ENCODE measurements around the gene EBF3.
"Not testable (repeated sequence)": the region's sequence is repeated elsewhere in the genome, so short reads cannot be mapped to it uniquely, and the experiment has no call there.

Gene EBF3

DNA sequence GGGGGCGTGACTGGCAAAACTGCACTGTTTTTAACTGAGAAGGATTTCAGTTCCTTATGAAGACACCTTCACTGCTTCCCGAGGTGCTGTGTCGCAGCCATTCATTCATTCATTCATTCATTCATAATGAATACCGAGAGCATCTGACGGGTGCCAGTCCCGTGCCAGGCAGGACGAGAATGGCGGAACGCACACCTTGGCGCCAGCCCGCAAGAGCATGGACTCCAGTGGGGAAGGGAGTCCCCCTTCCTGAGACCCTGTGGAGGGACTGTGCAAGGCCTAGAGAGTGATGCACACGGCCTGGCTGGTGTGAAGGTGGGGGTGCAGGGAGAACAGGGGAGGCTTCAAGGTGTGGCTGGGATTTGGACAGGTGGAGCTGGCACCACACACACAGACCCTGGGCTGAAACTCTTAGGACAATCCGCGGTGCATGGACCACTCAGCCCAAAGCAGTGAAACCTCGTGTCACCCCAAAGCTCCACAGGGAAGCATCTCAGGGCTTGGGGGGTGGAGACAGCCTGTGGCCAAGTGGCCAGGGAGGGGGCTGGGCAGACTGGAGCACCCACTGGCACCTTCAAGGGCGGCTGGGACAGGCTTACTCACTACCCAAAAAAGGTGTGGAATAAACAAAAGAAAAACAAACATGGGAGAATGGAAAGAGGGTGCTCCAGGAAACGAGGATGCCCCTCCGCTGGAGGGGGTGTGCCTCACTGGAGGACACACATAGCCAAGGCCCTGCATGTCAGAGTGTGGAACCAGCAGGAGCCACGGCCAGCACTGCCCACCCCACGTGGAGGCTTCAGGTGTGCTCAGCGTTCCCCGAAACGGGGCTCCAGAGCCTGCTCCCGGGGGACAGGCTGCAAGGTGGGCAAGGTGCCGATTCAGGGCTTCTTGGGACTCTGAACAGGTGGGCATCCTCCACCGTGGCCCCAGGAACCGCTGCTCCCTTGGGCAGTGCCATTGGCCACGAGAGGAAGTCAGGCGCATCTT, 37.7 kb downstream of the EBF3 start:
- DNase-seq (ENCODE audit: low spot score) = no peak

DNA sequence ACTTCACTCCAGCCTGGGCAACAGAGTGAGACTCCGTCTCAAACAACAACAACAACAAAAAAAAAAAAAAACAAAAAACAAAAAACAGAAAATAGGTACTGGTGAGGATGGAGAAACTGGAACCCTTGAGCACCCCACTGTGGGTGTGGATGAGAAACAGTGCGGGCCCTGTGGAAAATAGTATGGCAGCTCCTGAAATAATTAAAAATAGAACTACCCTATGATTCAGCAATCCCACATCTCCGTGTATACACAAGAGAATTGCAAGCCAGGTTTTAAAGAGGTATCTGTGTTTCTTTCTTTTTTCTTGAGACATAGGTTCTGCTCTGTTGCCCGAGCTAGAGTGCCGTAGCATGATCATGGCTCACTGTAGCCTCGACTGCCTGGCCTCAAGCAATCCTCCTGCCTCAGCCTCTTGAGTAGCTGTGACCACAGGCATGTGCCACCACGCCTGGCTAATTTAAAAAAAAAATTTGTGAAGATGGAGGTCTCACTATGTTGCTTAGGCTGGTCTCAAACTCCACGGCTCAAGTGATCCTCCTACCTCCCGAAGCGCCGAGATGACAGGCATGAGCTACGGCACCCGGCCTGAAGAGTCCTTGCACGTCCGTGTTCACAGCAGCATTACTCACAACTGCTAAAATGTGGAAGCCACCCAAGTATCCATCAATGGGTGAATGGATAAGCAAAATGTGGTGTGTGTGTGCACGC, 39.5 kb downstream of the EBF3 start:
- no peak for DNase-seq (ENCODE audit: low spot score)

DNA sequence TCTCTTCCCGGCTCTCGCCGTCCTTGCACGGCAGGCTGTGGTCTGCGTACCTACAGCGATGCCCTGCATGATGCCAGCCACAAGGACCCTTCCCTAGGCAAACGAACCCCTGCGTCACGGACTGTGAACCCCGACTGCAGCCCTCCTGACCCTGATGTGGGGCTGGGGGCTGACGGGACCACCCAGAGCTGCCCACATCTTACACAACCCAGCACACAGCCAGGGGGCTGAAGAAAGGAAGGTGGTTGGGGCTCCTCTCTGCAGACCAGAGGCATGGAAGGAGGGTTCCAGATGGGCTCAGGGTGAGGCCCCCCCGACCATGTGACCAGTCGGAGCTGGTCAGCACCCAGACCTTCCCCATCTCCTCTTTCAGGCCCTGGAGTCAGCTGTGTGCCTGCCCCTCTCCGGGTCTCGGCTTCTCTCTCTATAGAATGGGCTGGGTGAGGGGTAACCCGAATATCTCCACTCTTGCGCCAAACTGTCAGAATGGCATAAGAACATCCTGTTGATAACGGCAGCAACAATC, 41.4 kb downstream of the EBF3 start:
- no peak for DNase-seq (ENCODE audit: low spot score)

DNA sequence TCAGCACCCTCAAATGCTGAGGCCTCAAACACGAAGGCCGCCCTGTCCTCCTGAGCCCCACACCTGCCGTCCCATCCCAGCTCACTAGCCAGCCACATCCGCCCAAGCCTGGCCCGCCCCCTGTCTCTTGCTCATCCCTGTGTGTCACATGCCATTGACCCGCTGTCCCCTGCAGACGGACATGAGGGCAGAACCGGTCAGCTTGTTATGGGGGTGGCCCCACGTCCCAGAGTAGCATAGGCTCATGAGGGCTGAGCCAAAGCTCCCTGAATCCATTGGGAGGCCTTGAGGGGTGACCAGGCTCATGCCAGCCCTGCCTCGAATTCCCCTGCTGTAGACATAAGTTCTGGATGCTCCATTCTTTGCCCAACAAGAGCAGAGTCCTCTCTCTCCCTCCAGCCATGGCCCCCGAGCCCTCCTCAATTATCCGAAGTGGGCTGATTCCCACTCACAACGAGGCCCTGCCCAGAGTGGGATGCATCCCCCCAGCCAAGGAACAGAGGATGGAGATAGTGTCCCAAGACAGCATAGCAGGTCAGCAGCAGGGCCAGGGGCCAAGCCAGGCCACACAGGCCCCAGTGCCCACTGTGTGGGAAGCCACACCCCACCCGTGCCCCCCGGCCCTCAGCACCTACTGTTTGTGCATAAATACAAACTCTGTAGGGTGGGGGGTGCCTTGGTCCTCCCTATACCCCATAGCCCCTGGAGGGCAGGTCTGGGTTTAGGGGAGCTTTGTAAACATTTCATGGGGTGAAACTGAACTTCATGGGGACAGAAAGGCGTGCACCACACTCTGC, 42.1 kb downstream of the EBF3 start:
- DNase-seq (ENCODE audit: low spot score) = no peak

DNA sequence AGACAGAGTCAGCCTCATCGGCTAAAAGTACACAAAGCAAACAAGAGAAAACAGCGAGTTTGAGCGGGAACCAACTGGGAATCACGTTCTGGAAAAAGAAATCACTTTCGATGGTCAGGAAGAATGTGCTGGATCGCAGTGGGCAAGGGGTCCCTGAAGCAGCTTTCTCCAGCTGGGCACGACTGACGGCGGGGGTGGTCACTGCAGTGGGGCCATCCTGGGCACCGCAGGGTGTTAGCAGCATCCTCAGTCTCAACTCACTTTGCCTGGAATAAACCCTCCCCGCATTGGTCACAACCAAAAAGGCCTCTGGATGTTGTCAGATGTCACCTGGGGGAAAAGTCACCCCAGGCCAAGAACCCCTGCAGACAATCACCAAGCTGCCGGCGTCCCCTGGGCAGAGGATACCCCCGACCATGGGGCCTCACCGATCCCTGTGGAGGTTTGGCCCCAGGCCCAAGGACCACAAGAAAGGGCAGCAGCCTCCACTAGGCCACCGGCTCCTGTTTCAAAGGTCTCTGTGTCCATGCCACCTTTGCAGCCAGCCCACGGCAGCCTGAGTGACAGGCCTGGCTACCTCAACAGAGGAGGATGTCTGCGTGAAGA, 42.9 kb downstream of the EBF3 start:
- no peak for DNase-seq (ENCODE audit: low spot score)

DNA sequence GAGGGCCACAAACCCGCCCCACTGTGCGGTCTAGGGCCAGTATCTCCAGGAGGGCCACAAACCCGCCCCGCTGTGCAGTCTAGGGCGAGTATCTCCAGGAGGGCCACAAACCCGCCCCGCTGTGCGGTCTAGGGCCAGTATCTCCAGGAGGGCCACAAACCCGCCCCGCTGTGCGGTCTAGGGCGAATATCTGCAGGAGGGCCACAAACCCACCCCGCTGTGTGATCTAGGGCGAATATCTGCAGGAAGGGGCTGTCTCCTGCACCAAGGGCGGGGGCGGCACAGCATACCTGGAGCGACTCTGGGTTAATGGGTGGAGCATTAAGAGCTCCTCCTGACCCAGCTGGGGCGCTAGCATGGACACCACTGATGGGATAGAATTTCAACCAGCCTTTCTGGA, 43.9 kb downstream of the EBF3 start:
- DNase-seq (ENCODE audit: low spot score) = not testable (repeated sequence)

DNA sequence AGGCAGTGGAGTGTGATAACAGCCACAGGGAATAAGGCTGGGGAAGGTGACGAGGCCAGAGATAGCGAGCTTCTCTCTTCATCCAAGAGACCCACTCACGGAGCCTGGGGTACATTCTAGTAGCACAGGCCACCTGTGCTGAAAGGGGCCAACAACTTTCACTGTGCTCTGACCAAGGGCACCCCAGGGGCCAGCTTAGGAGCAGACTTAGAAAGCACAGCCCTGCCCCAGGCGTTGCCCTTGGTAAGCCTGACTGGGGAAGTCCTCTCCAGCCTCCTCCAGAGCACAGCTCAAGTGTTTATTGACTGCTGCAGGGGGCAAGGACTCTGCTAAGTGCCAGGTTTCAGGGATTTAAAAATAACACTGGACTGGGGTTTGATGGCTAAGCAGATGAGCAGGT, 44.7 kb downstream of the EBF3 start:
- no peak for DNase-seq (ENCODE audit: low spot score)

DNA sequence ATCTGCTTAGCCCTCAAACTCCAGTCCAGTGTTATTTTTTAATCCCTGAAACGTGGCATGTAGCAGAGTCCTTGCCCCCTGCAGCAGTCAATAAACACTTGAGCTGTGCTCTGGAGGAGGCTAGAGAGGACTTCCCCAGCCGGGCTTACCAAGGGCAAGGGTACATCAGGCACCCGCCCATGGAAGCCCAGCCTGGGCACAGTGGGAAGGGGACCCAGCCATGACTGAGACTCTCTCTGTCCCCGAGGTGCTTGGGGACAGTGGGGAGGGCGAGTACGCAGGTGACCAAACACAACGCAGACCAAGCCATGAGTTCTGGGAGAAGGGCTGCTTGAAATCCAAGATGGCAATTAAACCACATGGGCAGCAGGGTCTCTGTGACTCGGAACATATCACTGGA, 45.2 kb downstream of the EBF3 start:
- no peak for DNase-seq (ENCODE audit: low spot score)

DNA sequence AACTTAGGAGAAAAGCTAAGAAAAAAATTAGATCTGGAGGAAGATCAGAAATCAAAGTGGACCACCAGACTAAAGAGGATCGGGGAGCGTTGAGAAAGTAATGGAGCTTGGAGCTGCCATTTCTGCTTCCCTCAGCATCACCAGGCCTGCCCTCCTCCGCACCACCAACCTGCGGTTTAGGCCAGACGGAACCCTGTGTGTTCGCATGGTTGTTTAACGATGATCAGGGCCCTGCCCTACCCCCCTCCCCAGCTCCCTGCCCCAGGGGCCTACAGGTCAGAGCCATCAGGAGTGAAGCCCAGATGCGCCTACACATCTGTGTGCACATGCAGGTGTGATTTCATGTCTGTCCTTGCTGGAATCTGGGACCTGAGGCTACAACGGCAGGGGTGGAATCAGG, 45.7 kb downstream of the EBF3 start:
- DNase-seq (ENCODE audit: low spot score) = no peak

DNA sequence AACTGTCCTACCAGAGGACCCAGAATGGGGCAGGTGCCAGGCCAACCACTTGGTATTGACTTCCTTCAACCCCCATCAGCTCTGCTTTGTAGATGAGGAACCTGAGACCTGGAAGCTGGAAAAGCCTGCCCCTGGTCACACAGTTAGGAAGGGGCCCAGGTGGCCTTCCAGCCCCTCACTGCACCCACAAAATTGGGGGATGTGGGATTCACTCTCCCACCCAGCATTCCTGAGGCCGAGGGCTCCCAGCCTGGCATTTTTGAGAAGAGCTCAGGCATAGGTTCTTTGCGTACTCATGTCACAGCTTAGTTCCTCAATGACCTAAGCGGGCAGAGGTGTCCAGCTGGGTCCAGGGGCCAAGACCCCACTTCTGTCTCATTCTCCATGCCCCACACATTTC, 46.1 kb downstream of the EBF3 start:
- no peak for DNase-seq (ENCODE audit: low spot score)

DNA sequence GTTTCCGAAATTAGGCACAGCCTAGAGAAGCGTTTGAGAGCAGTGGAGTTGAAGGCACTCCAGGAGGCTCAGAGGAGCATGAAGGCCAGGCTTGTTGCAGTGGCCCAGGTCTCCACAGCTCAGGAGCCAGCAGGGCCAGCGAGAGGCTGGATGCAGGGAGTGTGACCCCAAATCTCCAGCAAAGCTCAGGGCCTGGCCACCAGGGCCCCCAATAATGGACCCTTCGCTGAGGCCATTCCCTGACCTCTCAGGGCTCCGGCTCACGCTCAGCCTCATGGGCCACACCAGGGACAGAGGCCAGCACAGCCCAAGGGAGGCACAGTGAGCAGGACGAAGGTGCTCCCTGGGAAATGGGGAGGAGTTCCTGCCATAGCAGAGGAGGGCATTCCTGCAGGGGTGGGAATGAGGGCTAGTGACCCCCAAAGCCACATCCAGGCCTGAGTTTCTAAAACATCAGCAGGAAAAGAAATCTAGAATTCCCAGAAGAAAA, 47.5 kb downstream of the EBF3 start:
- DNase-seq (ENCODE audit: low spot score) = no peak

DNA sequence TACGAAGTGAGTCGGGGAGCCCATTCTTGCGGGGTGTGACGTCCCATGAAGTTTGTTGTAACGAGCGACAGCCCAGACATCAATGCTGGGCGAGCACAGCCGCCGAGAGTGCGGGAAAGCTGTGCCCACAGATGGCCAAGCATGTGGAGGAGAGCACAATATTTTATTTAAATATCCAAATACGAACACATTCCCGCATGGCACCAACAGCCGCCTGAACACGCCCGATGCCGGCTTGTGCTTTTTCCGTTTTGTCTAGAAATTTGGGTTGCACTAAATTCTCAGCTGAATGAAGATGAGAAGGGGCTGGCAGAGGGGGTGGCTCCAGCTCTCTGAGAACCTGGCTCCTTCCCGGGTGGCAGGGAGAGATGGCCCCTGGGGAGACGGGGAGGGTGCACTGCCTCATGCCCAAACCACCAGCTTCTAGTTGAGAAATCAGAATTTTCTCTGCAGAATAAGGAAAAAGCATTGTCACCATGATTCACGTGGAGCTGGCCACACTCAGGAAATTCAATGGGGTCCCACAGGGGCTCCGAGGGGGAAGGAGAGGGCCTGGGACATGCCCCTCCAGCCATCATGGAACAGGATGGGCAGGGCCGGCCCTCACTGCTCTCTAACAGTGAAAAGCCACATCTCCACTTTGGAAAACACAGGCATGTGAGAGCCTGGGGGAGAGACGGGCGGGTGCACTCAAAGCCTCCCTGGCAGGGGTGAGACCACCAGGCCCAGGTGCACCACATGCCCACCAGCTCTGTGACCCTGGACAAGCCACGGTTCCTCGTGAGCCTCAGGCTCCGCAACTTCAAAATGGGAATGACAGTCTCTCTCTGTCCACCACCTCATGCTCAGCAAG, 48.3 kb downstream of the EBF3 start:
- DNase-seq (ENCODE audit: low spot score) = no peak

DNA sequence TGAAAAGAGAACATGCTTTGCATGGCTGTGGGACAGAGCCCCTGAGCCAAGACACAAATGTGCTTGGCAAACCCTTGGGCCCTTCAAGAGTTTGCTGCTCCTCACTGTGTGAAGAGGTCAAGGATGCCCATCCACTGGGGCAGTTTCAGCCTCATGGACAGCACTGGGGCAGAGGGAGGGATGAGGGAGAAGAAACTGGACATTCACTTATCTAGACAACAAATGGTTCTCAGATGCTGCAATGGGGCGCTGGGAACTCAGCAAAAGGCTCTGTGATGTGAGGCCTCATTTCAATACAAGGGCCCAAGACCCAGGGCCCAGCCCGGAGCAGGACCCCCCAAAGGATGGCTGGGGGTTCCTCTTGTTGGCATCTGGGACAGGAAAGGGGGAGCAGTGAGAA, 49.1 kb downstream of the EBF3 start:
- no peak for DNase-seq (ENCODE audit: low spot score)

DNA sequence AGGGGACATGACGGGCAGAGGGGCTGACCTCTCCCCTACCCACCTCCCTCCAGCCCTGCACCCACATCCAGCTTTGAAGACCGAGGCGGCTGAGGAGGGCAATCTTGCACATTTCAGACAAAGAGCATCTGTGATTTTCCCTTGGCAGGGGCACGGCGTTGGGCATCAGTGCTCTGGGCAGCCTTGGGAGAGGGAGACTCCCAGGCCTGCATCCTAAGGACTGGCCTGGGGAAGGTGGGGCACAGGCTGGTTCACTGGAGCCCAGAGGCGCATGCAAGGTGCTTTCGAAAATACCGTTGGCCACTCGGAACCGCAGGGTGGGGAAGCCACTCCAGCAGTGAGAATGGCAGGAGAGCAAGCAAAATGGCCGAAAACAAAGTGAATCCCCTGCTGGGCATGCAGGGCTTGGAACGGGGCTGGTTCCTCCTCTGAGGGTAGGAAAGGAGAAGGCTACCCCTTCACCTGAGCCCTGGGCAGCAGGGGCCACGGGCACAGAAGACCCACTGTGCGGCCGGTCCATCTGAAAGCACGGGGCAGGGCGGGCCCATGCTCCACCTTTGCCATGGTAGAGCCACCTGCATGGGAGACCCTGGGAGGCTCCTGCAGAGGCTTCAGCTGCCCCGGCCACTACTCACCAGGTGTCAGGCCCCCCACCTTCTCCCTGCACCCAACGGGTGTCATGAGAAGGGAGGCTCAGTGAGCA, 49.8 kb downstream of the EBF3 start:
- DNase-seq (ENCODE audit: low spot score) = no peak

DNA sequence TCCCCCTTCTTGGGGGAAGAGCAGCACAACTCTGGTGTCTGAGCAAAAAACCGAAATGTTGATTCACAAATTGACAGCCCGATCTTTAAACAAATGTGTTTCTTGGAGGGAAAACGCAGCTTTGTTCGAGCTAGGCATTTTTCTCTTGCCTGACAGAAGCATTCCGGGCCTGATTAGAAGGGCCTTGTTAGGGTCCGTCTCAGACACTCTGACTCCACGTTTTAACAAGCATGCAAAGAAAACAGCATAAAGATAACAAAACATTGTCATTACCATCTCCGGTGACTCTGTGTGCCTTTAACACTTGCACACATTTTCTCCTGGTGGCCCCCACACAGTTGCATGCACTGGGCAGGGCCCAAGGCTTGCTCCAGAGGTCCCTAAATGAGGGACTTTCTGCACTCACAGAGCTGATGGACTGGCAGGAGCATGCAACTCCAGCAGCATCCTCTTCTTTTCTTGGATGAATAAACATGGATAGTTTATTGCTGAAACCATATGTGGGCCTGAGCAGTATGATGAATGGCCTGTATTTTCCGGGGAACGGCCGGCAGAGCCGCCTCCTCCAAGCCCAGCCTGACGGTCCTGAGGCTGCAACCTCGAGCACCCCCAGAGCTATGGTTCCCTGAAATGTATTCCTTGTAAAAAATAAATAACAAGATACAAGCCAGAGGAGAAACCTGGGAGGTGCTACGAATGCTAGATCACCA, 50.9 kb downstream of the EBF3 start:
- DNase-seq (ENCODE audit: low spot score) = no peak

DNA sequence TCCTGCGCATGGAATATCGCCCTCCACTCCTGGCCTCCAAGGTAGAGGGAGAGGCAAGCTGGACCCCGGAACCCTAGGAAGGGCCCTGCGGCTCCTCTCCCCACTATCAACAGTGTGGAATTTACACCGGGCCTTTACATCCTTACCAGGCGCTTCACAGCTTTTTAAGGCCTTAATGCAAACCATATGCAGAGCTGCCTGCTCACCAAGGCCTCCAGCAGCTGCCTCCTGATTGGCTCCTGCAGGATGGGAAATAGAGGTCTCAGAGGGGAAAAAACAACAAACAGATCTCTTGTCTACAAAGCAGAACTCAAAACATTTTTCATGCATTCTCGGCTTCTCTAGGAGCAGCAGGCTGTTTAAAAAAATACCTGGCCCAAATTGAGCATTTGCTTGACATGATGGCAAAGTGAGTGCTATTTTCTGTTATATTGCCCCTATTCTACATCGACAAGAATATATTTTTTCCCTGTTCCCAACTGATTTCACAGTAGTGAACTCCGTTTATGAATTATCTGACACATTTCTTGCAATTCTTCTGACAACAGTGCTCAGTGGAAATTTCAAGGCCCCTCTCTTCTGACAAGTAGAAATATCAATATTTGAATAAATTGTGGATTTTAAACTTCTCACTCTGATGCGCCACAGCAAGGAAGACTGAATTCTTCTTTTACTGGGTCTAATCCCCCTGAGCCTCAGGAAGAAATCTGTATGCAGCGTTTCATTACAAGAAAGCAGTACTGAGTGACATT, 51.7 kb downstream of the EBF3 start:
- DNase-seq (ENCODE audit: low spot score) = no peak

DNA sequence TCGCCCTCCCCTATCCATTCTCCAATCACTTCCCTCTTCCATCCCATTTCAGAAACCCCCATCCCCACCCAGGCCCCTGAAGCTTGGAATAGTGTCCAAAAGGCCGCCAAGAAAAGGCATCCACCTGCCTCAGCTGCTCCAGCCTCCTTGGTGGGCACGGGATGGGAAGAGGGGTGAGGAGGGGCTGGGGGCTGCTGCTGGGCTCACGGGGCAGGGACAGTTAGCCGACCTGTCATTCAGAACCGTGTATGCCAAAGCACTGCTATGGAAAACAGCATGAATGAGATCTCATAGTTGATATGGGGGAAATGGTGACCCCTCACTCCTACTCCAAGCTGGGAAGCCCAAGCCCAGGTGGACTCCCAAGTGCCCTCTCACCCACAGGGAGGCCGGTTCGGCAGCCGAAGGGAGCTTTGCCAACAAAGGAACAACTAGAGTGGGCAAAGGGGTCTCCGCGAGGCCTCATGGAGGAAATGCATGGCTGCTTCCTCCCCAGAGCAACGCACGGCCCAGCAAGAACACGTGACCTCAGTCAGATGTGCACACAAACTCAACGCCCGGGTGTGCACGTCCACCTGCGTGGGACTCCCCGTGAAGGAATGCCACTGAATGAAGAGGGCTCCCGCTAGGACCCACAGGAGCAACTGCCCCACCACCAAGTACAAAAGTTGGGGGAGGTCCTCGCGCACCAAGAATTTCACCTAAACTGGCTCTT, 52.5 kb downstream of the EBF3 start:
- DNase-seq (ENCODE audit: low spot score) = no peak

DNA sequence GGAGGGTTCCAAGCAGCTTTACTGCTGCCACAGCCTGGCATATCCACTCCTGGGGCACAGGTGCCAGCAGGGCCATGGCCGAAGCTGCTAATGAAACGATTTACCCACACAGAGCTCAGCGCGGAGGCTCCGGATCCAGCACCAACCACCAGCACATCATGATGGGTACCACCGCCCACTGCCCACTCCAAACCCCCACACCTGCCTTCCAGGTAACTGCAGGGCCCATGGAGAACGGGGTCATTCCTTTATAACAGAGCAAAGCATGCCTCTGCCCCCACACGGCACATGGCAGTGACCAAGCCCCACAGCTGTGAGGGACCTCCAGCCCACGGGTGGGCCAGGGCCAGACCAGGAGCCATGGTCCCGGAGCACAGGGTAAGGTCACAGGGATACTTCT, 53.2 kb downstream of the EBF3 start:
- no peak for DNase-seq (ENCODE audit: low spot score)
